Neural progenitor cell (in vitro differentiated cells): Measurements from ENCODE around the gene THRA. TPM values are rescaled to one million over a fixed set of nuclear protein-coding genes. Genes with fewer than 3 reads are reported as not detected.

Source experiments
- DNase-seq: peaks from one replicate; pipeline ENCODE4 v3.0.0-alpha.2; 2016; ENCODE audit warnings: low spot score
- H2AFZ ChIP-seq: fragments of 200-600 bp; sonication (generic); replicated peaks from 2 replicates; pipeline ENCODE4 v1.6.1; 2016; ENCODE audit warnings: antibody characterized with exemption
- H3F3A ChIP-seq: fragments of 200-600 bp; sonication (generic); 2 replicates; pipeline ENCODE4 v1.6.1; 2016; ENCODE audit warnings: antibody characterized with exemption, low read depth
- H3K27ac ChIP-seq: fragments of 200-600 bp; sonication (generic); 2 replicates; pipeline ENCODE4 v1.5.1; 2016; ENCODE audit warnings: mild to moderate bottlenecking
- H3K27me3 ChIP-seq: fragments of 200-600 bp; sonication (generic); 2 replicates; pipeline ENCODE4 v1.6.1; 2016; ENCODE audit warnings: mild to moderate bottlenecking, moderate library complexity
- H3K36me3 ChIP-seq: fragments of 200-600 bp; sonication (generic); 2 replicates; pipeline ENCODE4 v1.5.1; 2016
- H3K4me1 ChIP-seq: fragments of 200-600 bp; sonication (generic); 2 replicates; pipeline ENCODE4 v1.6.1; 2016; ENCODE audit warnings: mixed run types
- H3K4me2 ChIP-seq: fragments of 200-600 bp; sonication (generic); 2 replicates; pipeline ENCODE4 v1.6.1; 2016
- H3K4me3 ChIP-seq: fragments of 200-600 bp; sonication (generic); 2 replicates; pipeline ENCODE4 v1.5.1; 2016
- H3K79me2 ChIP-seq: fragments of 200-600 bp; sonication (generic); 2 replicates; pipeline ENCODE4 v1.6.1; 2016; ENCODE audit warnings: low read depth
- H3K9ac ChIP-seq: fragments of 200-600 bp; sonication (generic); 2 replicates; pipeline ENCODE4 v1.6.1; 2016
- H3K9me3 ChIP-seq: fragments of 200-600 bp; sonication (generic); 2 replicates; pipeline ENCODE4 v1.5.1; 2016; ENCODE audit warnings: low read depth
- H4K20me1 ChIP-seq: fragments of 200-600 bp; sonication (generic); 2 replicates; pipeline ENCODE4 v1.6.1; 2016; ENCODE audit warnings: low read depth
- H3K27ac Mint-ChIP-seq: 3 replicates; pipeline ENCODE4 v1.8.0; 2021; ENCODE audit warnings: mixed read lengths
- H3K27me3 Mint-ChIP-seq: 2 replicates; pipeline ENCODE4 v1.8.0; 2022; ENCODE audit warnings: low read depth, mild to moderate bottlenecking, inconsistent platforms, moderate library complexity, mixed read lengths; ENCODE audit not compliant: insufficient read depth
- H3K36me3 Mint-ChIP-seq: 3 replicates; pipeline ENCODE4 v1.8.0; 2021; ENCODE audit warnings: mixed read lengths
- H3K4me1 Mint-ChIP-seq: 3 replicates; pipeline ENCODE4 v1.8.0; 2021; ENCODE audit warnings: mixed read lengths
- H3K4me3 Mint-ChIP-seq: 3 replicates; pipeline ENCODE4 v1.8.0; 2021; ENCODE audit warnings: mild to moderate bottlenecking, moderate library complexity, mixed read lengths
- H3K9me3 Mint-ChIP-seq: 3 replicates; pipeline ENCODE4 v1.8.0; 2020; ENCODE audit warnings: mixed read lengths
- EZH2 ChIP-seq: fragments of 200-600 bp; sonication (generic); IDR thresholded peaks from 2 replicates; pipeline ENCODE4 v1.6.1; 2017; ENCODE audit warnings: antibody characterized with exemption, mild to moderate bottlenecking, moderate library complexity
- EZH2phosphoT487 ChIP-seq: fragments of 200-600 bp; sonication (generic); IDR thresholded peaks from 2 replicates; pipeline ENCODE4 v1.6.1; 2017; ENCODE audit warnings: antibody characterized with exemption
- total RNA-seq: library from RNA; depleted of rRNA; stranded (reverse); fragments of >200 nt; gene quantifications from 2 replicates; pipeline ENCODE4 v1.2.3, GENCODE V29; 2015; ENCODE audit warnings: low replicate concordance
- TF ChIP-seq, protein P1 (sequence below): fragments of 200-600 bp; sonication (generic); IDR thresholded peaks from 2 replicates; pipeline ENCODE4 v1.5.1; 2017; ENCODE audit warnings: antibody characterized with exemption, mild to moderate bottlenecking

Gene THRA
- total RNA-seq, 1 donor from 2014 or later = 14.5 TPM

DNA sequence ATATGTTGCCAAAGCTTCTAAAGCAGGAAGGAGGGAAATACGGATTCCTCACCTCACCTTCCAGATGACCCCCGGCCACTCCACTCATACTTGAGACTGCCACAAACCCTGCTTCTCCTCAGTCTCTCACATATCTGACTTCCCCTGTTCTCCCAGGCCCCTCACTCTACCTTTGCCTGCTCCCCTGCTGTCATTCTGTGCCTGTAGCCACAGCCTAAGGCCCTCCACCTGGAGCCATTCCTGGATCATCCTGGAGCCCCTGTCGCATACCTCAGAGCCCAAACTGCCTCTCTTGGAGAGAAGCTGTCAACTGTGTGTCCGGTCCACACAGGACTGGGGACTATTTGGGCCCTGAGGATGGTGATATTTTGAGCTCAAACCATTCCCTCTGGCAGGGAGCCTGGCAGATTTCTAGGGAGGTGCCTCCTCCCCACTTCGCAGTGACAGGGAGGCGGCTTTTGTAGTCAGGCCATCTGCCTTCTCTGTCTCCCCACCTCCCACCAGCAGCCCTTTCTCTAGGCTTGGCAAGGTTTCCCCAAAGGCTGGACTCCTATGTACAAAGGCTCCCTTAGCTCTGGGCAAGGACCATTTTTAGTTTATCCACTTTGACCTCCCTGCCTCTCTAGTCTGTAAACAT lies 6.3 kb upstream of the THRA start:
- no peaks in the 10 kb centered on the region for H3F3A ChIP-seq
- H3K4me3 Mint-ChIP-seq = no peak overlapping the region
- no peak overlapping the region for H3K9ac ChIP-seq
- no peak overlapping the region for H3K27ac ChIP-seq
- no peaks in the 10 kb centered on the region for H3K9me3 ChIP-seq
- H3K27me3 Mint-ChIP-seq = peaks cover 19% of the 10 kb centered on the region
- peaks cover 12% of the 10 kb centered on the region for H3K4me1 ChIP-seq
- no peaks in the 10 kb centered on the region for H3K9me3 Mint-ChIP-seq
- peaks cover 14% of the 10 kb centered on the region for H3K79me2 ChIP-seq
- TF ChIP-seq EZH2phosphoT487 = no peak
- TF ChIP-seq, protein P1, sequence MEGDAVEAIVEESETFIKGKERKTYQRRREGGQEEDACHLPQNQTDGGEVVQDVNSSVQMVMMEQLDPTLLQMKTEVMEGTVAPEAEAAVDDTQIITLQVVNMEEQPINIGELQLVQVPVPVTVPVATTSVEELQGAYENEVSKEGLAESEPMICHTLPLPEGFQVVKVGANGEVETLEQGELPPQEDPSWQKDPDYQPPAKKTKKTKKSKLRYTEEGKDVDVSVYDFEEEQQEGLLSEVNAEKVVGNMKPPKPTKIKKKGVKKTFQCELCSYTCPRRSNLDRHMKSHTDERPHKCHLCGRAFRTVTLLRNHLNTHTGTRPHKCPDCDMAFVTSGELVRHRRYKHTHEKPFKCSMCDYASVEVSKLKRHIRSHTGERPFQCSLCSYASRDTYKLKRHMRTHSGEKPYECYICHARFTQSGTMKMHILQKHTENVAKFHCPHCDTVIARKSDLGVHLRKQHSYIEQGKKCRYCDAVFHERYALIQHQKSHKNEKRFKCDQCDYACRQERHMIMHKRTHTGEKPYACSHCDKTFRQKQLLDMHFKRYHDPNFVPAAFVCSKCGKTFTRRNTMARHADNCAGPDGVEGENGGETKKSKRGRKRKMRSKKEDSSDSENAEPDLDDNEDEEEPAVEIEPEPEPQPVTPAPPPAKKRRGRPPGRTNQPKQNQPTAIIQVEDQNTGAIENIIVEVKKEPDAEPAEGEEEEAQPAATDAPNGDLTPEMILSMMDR = no peak
- no peak for TF ChIP-seq EZH2
- no peaks in the 10 kb centered on the region for H3K36me3 Mint-ChIP-seq
- H3K4me1 Mint-ChIP-seq = peaks cover 26% of the 10 kb centered on the region
- H2AFZ ChIP-seq = no peak overlapping the region
- no peak overlapping the region for H3K4me3 ChIP-seq
- peaks cover 2% of the 10 kb centered on the region for H3K27me3 ChIP-seq
- no peak overlapping the region for H3K4me2 ChIP-seq
- H3K36me3 ChIP-seq = no peaks in the 10 kb centered on the region
- no peaks in the 10 kb centered on the region for H4K20me1 ChIP-seq
- peak overlapping the region; percentile 22 for H3K27ac Mint-ChIP-seq
- DNase-seq = no peak

DNA sequence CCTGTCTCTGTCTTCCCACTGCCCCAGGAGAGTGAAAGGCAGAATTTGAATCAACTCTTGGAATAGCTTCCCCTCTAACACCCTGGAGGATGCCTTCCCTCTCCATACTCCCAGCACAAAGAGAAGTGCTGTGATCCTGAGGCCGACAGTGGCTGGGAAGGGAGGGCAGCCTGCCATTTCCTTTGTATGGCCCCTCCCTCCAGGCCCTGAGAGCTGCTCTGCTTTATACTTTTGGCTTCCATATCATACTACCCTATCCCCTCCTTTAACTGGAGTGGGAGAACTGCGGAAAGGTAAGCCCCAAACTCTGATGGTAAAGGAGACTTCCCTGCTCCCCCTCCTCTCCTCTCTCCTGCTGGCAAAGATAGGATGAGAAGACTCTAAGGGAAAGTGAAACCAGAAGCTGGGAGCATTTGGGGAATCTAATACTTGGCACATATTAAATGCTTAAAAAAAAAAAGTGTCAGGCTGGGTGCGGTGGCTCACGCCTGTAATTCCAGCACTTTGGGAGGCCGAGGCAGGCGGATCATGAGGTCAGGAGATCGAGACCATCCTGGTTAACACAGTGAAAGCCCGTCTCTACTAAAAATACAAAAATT lies 4.5 kb upstream of the THRA start:
- H3K4me3 Mint-ChIP-seq = peak overlapping the region; percentile 27
- Histone ChIP-seq H3K79me2 (peaks cover 9% of the 10 kb centered on the region), H3F3A (peaks cover 4% of the 10 kb centered on the region), H3K27me3 (peaks cover 11% of the 10 kb centered on the region), H3K4me2 (no peak overlapping the region), H3K9me3 (no peaks in the 10 kb centered on the region), H3K4me3 (no peak overlapping the region), H4K20me1 (no peaks in the 10 kb centered on the region), H3K36me3 (no peaks in the 10 kb centered on the region), H3K27ac (no peak overlapping the region), H3K9ac (no peak overlapping the region), H2AFZ (peak overlapping the region; percentile 72), H3K4me1 (peaks cover 16% of the 10 kb centered on the region)
- no peaks in the 10 kb centered on the region for H3K36me3 Mint-ChIP-seq
- no peak for TF ChIP-seq EZH2
- TF ChIP-seq, protein P1 = no peak
- no peak for TF ChIP-seq EZH2phosphoT487
- H3K27me3 Mint-ChIP-seq = peaks cover 23% of the 10 kb centered on the region
- no peak overlapping the region for H3K27ac Mint-ChIP-seq
- H3K4me1 Mint-ChIP-seq = peaks cover 31% of the 10 kb centered on the region
- no peak for DNase-seq
- no peaks in the 10 kb centered on the region for H3K9me3 Mint-ChIP-seq

DNA sequence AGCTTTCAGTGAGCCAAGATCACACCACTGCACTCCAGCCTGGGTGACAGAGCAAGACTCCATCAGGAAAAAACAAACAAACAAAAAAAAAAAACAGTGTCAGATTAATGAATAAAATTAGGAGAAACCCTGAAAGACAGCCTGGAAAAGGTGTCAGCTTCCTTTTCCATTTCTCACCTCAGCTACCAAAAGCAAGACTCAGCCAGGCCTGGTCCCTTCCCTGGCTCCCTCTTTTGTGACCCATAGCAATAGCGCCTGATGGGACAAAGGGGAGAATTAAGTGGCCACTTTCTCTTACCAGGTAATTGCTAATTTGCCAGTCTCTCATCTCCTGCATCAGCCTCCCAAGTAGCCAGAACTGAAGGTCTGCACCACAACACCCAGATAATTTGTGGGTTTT lies 3.9 kb upstream of the THRA start:
- DNase-seq = no peak

More for the DNA sequence above, 3.9 kb upstream of the THRA start:
- Histone ChIP-seq H3K27me3 (peaks cover 11% of the 10 kb centered on the region), H3K36me3 (no peaks in the 10 kb centered on the region), H3K9ac (no peak overlapping the region), H4K20me1 (no peaks in the 10 kb centered on the region), H3K4me1 (peaks cover 16% of the 10 kb centered on the region), H3K27ac (no peak overlapping the region), H3K4me2 (no peak overlapping the region), H3K79me2 (peaks cover 9% of the 10 kb centered on the region), H3K9me3 (no peaks in the 10 kb centered on the region), H2AFZ (no peak overlapping the region), H3F3A (peaks cover 8% of the 10 kb centered on the region), H3K4me3 (no peak overlapping the region)
- H3K27ac Mint-ChIP-seq = no peak overlapping the region
- no peaks in the 10 kb centered on the region for H3K9me3 Mint-ChIP-seq
- no peaks in the 10 kb centered on the region for H3K36me3 Mint-ChIP-seq
- TF ChIP-seq, protein P1 = no peak
- TF ChIP-seq EZH2 (no peak), EZH2phosphoT487 (no peak)
- peaks cover 23% of the 10 kb centered on the region for H3K27me3 Mint-ChIP-seq
- peaks cover 32% of the 10 kb centered on the region for H3K4me1 Mint-ChIP-seq
- no peak overlapping the region for H3K4me3 Mint-ChIP-seq
